ENCODE results near the gene ZDHHC12. TPM values are rescaled to one million over a fixed set of nuclear protein-coding genes. Genes with fewer than 3 reads are reported as not detected.
A peak's percentile ranks its signal among the peaks of the same experiment; 100 is the strongest.
"Not testable (repeated sequence)": the region's sequence is repeated elsewhere in the genome, so short reads cannot be mapped to it uniquely, and the experiment has no call there.

ZDHHC12 gene
- total RNA-seq, 1 donor from 2014 or later = 119 TPM

GRCh38 chr9:128694344-128694743 lies 29.6 kb downstream of the ZDHHC12 start:
- no peak overlapping the region for H3K4me3 ChIP-seq (ENCODE audit: low read depth, low read length)
- TF ChIP-seq CTCF (conservative IDR thresholded peaks at IDR 0.05; ENCODE audit: low read depth, low read length) = no peak
- DNase-seq (ENCODE audit: low read depth) = no peak

- H3K4me3 ChIP-seq (ENCODE audit: low read depth, low read length); DNase-seq (ENCODE audit: low read depth): not testable (repeated sequence)
Measured at GRCh38 chr9:128693738-128694137, 30.2 kb downstream of the ZDHHC12 start.

- TF ChIP-seq CTCF (conservative IDR thresholded peaks at IDR 0.05; ENCODE audit: low read depth, low read length) = no peak
- DNase-seq (ENCODE audit: low read depth) = no peak
- H3K4me3 ChIP-seq (ENCODE audit: low read depth, low read length) = peak overlapping the region; percentile 80
Measured at GRCh38 chr9:128690684-128691034, 33.3 kb downstream of the ZDHHC12 start.

- DNase-seq (ENCODE audit: low read depth) = no peak
- H3K4me3 ChIP-seq (ENCODE audit: low read depth, low read length) = peak overlapping the region; percentile 80
- TF ChIP-seq CTCF (conservative IDR thresholded peaks at IDR 0.05; ENCODE audit: low read depth, low read length) = no peak
Measured at GRCh38 chr9:128689820-128690683, 33.9 kb downstream of the ZDHHC12 start.

GRCh38 chr9:128689293-128689774 lies 34.6 kb downstream of the ZDHHC12 start:
- TF ChIP-seq CTCF (conservative IDR thresholded peaks at IDR 0.05; ENCODE audit: low read depth, low read length) = no peak
- H3K4me3 ChIP-seq (ENCODE audit: low read depth, low read length) = peak overlapping the region; percentile 80
- no peak for DNase-seq (ENCODE audit: low read depth)

GRCh38 chr9:128688501-128689292 lies 35.2 kb downstream of the ZDHHC12 start, which contains the start of gene SET:
Gene SET (plus strand): TSS chr9:128689222. CDS start chr9:128689583, 361 bp downstream.
- peak within 1 kb of the TSS; percentile 80 for H3K4me3 ChIP-seq (ENCODE audit: low read depth, low read length)
- DNase-seq (ENCODE audit: low read depth) = no peak
- TF ChIP-seq CTCF (conservative IDR thresholded peaks at IDR 0.05; ENCODE audit: low read depth, low read length) = no peak

- TF ChIP-seq CTCF (conservative IDR thresholded peaks at IDR 0.05; ENCODE audit: low read depth, low read length) = no peak
- no peak overlapping the region for H3K4me3 ChIP-seq (ENCODE audit: low read depth, low read length)
- no peak for DNase-seq (ENCODE audit: low read depth)
Measured at GRCh38 chr9:128687453-128687852, 36.5 kb downstream of the ZDHHC12 start.
